Dedifferentiated amniotic fluid mesenchymal stem cell (primary cell): ENCODE measurements around the gene ALDH1A2.

ENCODE experiments used
- DNase-seq: peaks from one replicate; pipeline ENCODE4 v3.0.0-alpha.2; 2016; ENCODE audit errors: extremely low spot score

ALDH1A2 gene

GRCh38 chr15:57943754-57944420 lies 121.6 kb downstream of the ALDH1A2 start:
- no peak for DNase-seq

GRCh38 chr15:57943171-57943570 lies 122.3 kb downstream of the ALDH1A2 start:
- DNase-seq = no peak

GRCh38 chr15:57941816-57942215 lies 123.7 kb downstream of the ALDH1A2 start:
- DNase-seq = no peak

- DNase-seq = no peak
These were observed 133.2 kb downstream of the ALDH1A2 start for GRCh38 chr15:57932348-57932747.

GRCh38 chr15:57931570-57931969 lies 133.9 kb downstream of the ALDH1A2 start:
- no peak for DNase-seq

- DNase-seq = no peak
These were observed 138.3 kb downstream of the ALDH1A2 start for GRCh38 chr15:57927091-57927631.

GRCh38 chr15:57925650-57926049 lies 139.9 kb downstream of the ALDH1A2 start:
- no peak for DNase-seq

- no peak for DNase-seq
These were observed 140.9 kb downstream of the ALDH1A2 start for GRCh38 chr15:57924598-57924997.

- DNase-seq = no peak
These were observed 141.8 kb downstream of the ALDH1A2 start for GRCh38 chr15:57923750-57924149.

GRCh38 chr15:57923306-57923705 lies 142.2 kb downstream of the ALDH1A2 start:
- DNase-seq = no peak

GRCh38 chr15:57922776-57923175 lies 142.7 kb downstream of the ALDH1A2 start:
- no peak for DNase-seq

- no peak for DNase-seq
These were observed 144.1 kb downstream of the ALDH1A2 start for GRCh38 chr15:57921371-57921770.

GRCh38 chr15:57920911-57921310 lies 144.6 kb downstream of the ALDH1A2 start:
- no peak for DNase-seq

GRCh38 chr15:57919754-57920153 lies 145.8 kb downstream of the ALDH1A2 start:
- DNase-seq = no peak

GRCh38 chr15:57917998-57918397 lies 147.5 kb downstream of the ALDH1A2 start:
- no peak for DNase-seq

GRCh38 chr15:57916695-57917094 lies 148.8 kb downstream of the ALDH1A2 start:
- no peak for DNase-seq

- DNase-seq = no peak
These were observed 149.5 kb downstream of the ALDH1A2 start for GRCh38 chr15:57915827-57916531.

- no peak for DNase-seq
These were observed 151.0 kb downstream of the ALDH1A2 start for GRCh38 chr15:57914350-57915055.

- no peak for DNase-seq
These were observed 154.3 kb downstream of the ALDH1A2 start for GRCh38 chr15:57911247-57911646.

GRCh38 chr15:57910672-57911071 lies 154.8 kb downstream of the ALDH1A2 start:
- no peak for DNase-seq

- DNase-seq = no peak
These were observed 156.1 kb downstream of the ALDH1A2 start for GRCh38 chr15:57909388-57909787.

- DNase-seq = no peak
These were observed 161.9 kb downstream of the ALDH1A2 start for GRCh38 chr15:57903626-57904025.
